Measurements from ENCODE around the gene ITGB1BP1. TPM values are rescaled to one million over a fixed set of nuclear protein-coding genes. Genes with fewer than 3 reads are reported as not detected.

The ITGB1BP1 gene
- total RNA-seq, 1 donor from 2014 or later: 53.8 TPM

DNA sequence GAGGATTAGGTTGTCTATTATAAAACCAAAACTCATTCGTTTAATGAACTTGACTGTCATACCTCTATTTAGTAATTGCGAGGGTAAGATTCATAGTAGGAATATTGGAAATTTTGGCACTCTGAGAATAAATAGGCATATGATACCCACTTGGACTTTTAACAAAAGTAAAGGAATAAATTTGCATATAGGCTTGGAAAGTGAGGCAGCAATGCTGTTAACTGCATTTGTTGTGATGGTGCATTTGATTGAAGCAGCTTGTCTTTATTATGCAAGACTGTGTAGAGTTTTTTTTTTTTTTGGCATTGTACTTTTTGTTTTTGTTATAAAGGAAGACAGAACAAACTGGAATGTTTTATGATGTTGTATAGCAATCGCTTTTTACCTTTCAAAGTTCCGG lies 18.9 kb downstream of the ITGB1BP1 start:
- no peak for DNase-seq (ENCODE audit: extremely low spot score in 2 of 2)
- H3K36me3 ChIP-seq: peaks cover 0 to 7% of the 10 kb centered on the region in 2 donors
- peaks cover 15% of the 10 kb centered on the region for H3K4me1 ChIP-seq
- intact Hi-C loops (cut with DNase I): loop anchor here (10.0 kb wide), 1 partner anchor 60 kb away; no protein-coding TSS in a partner anchor
- peak overlapping the region; percentile 7 for H3K27ac ChIP-seq
- H3K4me3 ChIP-seq: no peak overlapping the region
- H3K27me3 ChIP-seq: no peaks in the 10 kb centered on the region
- no peak for TF ChIP-seq POLR2A (IDR thresholded peaks at IDR 0.05)
- TF ChIP-seq, protein P1, sequence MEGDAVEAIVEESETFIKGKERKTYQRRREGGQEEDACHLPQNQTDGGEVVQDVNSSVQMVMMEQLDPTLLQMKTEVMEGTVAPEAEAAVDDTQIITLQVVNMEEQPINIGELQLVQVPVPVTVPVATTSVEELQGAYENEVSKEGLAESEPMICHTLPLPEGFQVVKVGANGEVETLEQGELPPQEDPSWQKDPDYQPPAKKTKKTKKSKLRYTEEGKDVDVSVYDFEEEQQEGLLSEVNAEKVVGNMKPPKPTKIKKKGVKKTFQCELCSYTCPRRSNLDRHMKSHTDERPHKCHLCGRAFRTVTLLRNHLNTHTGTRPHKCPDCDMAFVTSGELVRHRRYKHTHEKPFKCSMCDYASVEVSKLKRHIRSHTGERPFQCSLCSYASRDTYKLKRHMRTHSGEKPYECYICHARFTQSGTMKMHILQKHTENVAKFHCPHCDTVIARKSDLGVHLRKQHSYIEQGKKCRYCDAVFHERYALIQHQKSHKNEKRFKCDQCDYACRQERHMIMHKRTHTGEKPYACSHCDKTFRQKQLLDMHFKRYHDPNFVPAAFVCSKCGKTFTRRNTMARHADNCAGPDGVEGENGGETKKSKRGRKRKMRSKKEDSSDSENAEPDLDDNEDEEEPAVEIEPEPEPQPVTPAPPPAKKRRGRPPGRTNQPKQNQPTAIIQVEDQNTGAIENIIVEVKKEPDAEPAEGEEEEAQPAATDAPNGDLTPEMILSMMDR (IDR thresholded peaks at IDR 0.05): no peak
- no peak for TF ChIP-seq POLR2AphosphoS5 (IDR thresholded peaks at IDR 0.05; ENCODE audit: insufficient read depth in 1 of 2, low read depth in 1 of 2)
- no peaks in the 10 kb centered on the region for H3K9me3 ChIP-seq

DNA sequence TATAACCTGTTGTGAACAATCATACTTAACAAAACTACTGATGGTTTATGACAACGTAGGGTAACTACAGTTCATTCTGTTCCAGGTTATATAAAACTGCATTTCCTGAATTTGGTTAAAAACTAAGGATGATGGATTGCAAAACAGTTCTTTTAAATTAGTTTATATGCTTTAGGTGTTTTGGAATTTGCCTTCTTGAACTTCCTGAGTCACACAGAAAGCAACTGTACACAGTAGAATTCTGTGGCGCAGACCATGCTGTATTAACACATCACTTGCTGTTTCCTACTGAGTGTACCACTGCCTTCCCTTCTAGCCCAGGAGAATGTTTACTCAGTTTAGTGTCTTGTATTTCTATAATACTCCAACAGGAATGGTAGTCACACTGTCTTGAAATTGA lies 19.4 kb downstream of the ITGB1BP1 start:
- TF ChIP-seq, protein P1 (IDR thresholded peaks at IDR 0.05): no peak
- no peak for TF ChIP-seq POLR2AphosphoS5 (IDR thresholded peaks at IDR 0.05; ENCODE audit: insufficient read depth in 1 of 2, low read depth in 1 of 2)
- Histone ChIP-seq H3K4me1 (peaks cover 19% of the 10 kb centered on the region), H3K9me3 (no peaks in the 10 kb centered on the region), H3K4me3 (no peak overlapping the region), H3K27me3 (no peaks in the 10 kb centered on the region), H3K36me3 (peaks cover 0 to 7% of the 10 kb centered on the region in 2 donors), H3K27ac (peak overlapping the region; percentile 7)
- DNase-seq (ENCODE audit: extremely low spot score in 2 of 2): no peak
- intact Hi-C loops (cut with DNase I): loop anchor here (10.0 kb wide), 1 partner anchor 59 kb away; no protein-coding TSS in a partner anchor

DNA sequence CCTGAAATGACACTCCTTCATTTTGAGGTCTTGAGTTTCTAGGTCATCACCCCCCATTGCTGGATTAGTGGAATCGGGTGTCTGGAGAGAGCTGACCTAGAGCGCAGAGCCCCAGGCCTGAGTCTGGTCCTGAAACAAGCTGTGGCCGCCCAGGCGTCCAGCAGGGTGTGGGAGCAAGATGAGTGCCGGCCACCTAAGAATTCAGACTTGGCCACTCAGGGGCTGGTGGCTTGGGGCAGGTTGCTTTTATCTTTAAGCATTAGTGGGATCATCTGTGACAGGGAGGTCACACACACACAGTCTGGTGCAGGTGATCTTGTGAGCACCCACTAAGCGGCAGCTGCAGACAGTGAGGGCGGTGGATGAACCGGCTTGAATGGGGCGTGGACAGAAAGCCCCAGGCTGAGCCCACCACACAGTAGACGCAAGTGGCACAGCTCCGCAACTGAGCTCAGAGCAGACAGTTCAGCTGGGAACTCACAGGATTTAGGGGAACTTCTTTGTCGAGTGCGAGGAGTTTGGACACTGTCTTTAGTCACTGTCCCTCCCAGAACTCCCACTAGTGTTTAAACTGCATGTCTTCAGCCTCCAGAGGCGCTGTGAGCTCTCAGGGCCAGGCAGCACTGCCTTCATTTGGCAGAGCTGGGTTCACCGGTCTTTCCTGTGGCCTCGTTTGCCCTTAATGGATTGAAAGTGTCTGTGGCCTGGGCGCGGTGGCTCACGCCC lies 21.5 kb downstream of the ITGB1BP1 start:
- intact Hi-C loops (cut with DNase I): loop anchor here (10.0 kb wide), 1 partner anchor 57 kb away; no protein-coding TSS in a partner anchor
- no peak overlapping the region for H3K4me3 ChIP-seq
- H3K4me1 ChIP-seq: peaks cover 26% of the 10 kb centered on the region
- no peaks in the 10 kb centered on the region for H3K36me3 ChIP-seq
- peak overlapping the region; percentile 88 for H3K27ac ChIP-seq
- H3K9me3 ChIP-seq: no peaks in the 10 kb centered on the region
- DNase-seq (ENCODE audit: extremely low spot score in 2 of 2): no peak
- TF ChIP-seq POLR2A (IDR thresholded peaks at IDR 0.05): no peak
- TF ChIP-seq, protein P1 (IDR thresholded peaks at IDR 0.05): no peak
- no peaks in the 10 kb centered on the region for H3K27me3 ChIP-seq

DNA sequence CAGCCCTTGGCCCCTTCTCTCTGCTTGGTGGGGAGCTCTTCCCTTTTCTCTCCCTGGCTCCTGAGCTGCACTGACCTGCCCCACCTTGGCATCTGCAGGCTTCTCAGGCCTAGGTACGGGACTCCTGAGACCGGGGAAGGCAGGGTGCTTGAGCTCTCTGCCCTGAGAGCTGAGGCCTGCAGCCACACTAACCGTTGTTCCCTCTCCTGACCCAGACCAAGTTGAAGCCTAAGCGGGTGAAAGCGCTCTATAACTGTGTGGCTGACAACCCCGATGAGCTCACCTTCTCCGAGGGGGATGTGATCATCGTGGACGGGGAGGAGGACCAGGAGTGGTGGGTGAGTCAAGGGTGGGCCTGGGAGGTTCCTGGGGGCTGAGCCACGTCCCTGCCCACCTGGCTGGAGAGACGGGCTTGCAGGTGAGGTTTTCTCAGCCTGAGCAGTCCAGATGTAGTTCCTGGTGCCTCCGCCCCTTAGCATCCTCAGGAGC lies 22.2 kb downstream of the ITGB1BP1 start:
- H3K9me3 ChIP-seq: no peaks in the 10 kb centered on the region
- H3K36me3 ChIP-seq: no peaks in the 10 kb centered on the region
- intact Hi-C loops (cut with DNase I): loop anchor here (10.0 kb wide), 1 partner anchor 56 kb away; no protein-coding TSS in a partner anchor
- H3K27ac ChIP-seq: peak overlapping the region; percentile 88
- H3K27me3 ChIP-seq: no peaks in the 10 kb centered on the region
- TF ChIP-seq POLR2A (IDR thresholded peaks at IDR 0.05) (no peak), POLR2AphosphoS5 (IDR thresholded peaks at IDR 0.05; ENCODE audit: insufficient read depth in 1 of 2, low read depth in 1 of 2) (no peak)
- TF ChIP-seq, protein P1 (IDR thresholded peaks at IDR 0.05): no peak
- peaks cover 26% of the 10 kb centered on the region for H3K4me1 ChIP-seq
- no peak overlapping the region for H3K4me3 ChIP-seq
- DNase-seq (ENCODE audit: extremely low spot score in 2 of 2): no peak

Measured in vagina (tissue), 2 donors.